ENCODE data around the gene EXOC3.

Gene EXOC3

DNA sequence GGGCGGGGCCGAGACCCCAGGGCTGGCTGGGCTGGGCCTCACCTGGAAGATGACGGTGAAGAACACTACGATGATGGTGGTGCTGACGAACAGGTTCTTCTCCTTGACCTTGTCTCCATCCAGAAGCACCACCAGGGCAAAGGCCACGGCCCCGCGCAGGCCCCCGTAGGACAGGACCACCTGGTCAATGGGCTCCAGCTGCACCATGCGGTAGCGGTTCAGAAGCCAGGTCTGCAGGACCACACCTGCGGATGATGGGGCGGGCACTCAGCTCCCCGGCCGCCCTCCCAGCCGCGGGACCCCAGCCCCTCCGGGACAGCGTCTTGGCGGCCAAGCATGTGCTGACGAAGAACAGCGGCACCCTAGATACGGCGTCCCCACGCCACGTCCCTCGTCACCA is 39.5 kb downstream of the EXOC3 start:
- peaks cover 3% of the 10 kb centered on the region for H3K27me3 ChIP-seq (ENCODE audit: insufficient read depth, low read depth, severe bottlenecking)
- H3K27ac ChIP-seq, result no peak overlapping the region
- no peak for DNase-seq
- TF ChIP-seq, protein P1, sequence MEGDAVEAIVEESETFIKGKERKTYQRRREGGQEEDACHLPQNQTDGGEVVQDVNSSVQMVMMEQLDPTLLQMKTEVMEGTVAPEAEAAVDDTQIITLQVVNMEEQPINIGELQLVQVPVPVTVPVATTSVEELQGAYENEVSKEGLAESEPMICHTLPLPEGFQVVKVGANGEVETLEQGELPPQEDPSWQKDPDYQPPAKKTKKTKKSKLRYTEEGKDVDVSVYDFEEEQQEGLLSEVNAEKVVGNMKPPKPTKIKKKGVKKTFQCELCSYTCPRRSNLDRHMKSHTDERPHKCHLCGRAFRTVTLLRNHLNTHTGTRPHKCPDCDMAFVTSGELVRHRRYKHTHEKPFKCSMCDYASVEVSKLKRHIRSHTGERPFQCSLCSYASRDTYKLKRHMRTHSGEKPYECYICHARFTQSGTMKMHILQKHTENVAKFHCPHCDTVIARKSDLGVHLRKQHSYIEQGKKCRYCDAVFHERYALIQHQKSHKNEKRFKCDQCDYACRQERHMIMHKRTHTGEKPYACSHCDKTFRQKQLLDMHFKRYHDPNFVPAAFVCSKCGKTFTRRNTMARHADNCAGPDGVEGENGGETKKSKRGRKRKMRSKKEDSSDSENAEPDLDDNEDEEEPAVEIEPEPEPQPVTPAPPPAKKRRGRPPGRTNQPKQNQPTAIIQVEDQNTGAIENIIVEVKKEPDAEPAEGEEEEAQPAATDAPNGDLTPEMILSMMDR (IDR thresholded peaks at IDR 0.05; ENCODE audit: low read depth, low read length), result no peak
- no peaks in the 10 kb centered on the region for H3K9me3 ChIP-seq (ENCODE audit: severe bottlenecking)
- H3K4me3 ChIP-seq (ENCODE audit: low read depth, low read length), result no peak overlapping the region
- H3K36me3 ChIP-seq, result peaks cover 4% of the 10 kb centered on the region; the same call in 1 of the 2 replicates

DNA sequence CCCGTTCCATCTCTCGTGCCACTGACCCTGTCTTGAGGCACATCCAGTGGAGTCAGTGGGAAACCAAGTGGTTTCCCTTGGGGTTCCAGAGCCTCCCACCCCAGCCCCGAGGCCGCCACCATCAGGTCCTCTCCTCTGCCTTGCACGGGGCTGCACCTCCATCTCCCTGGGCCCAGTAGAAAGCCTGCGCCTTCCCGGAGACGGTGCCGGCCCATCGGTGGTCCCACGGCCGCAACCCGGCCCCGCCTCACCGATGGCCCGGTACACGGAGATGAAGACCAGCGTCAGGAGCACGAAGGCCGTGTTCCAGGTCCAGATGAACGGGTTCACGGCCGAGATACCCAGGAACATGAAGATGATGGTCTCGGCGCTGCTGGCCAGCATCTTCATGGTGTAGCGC is 40.0 kb downstream of the EXOC3 start:
- Histone ChIP-seq H3K36me3 (0 out of 2 replicates have a peak, but pooled peaks cover 3% of the 10 kb centered on the region), H3K9me3 (ENCODE audit: severe bottlenecking) (no peaks in the 10 kb centered on the region), H3K27me3 (ENCODE audit: insufficient read depth, low read depth, severe bottlenecking) (no peaks in the 10 kb centered on the region), H3K27ac (no peak overlapping the region), H3K4me3 (ENCODE audit: low read depth, low read length) (no peak overlapping the region)
- no peak for DNase-seq
- TF ChIP-seq, protein P1 (IDR thresholded peaks at IDR 0.05; ENCODE audit: low read depth, low read length), result no peak

GRCh38 chr5:483434-484140 is 40.6 kb downstream of the EXOC3 start:
- no peak for DNase-seq
- 0 out of 2 replicates have a peak, but pooled peaks cover 3% of the 10 kb centered on the region for H3K36me3 ChIP-seq
- H3K4me3 ChIP-seq (ENCODE audit: low read depth, low read length), result no peak overlapping the region
- no peaks in the 10 kb centered on the region for H3K9me3 ChIP-seq (ENCODE audit: severe bottlenecking)
- no peaks in the 10 kb centered on the region for H3K27me3 ChIP-seq (ENCODE audit: insufficient read depth, low read depth, severe bottlenecking)
- no peak overlapping the region for H3K27ac ChIP-seq
- TF ChIP-seq, protein P1 (IDR thresholded peaks at IDR 0.05; ENCODE audit: low read depth, low read length), result no peak

DNA sequence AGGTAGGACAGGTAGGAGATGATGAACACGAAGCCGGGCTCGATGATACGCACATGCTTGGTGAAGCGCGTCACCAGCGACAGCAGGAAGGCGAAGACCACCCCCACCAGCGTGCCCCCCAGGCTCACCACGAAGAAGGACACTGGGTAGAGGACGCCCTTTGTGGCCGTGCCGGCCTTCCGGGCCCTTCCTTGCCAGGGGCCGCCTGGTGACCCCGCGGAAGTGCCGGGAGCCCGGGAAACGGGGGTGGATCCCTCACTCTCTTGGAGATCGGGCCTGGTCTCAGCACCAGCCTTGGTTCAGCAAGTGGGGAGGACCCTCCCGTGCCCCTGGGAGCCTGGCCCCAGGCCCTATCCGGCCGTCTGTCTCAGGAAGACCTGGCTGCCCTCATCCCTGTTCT is 41.6 kb downstream of the EXOC3 start:
- no peaks in the 10 kb centered on the region for H3K36me3 ChIP-seq
- no peaks in the 10 kb centered on the region for H3K9me3 ChIP-seq (ENCODE audit: severe bottlenecking)
- no peak for DNase-seq
- no peak overlapping the region for H3K27ac ChIP-seq
- TF ChIP-seq, protein P1 (IDR thresholded peaks at IDR 0.05; ENCODE audit: low read depth, low read length), result no peak
- H3K4me3 ChIP-seq (ENCODE audit: low read depth, low read length), result no peak overlapping the region
- H3K27me3 ChIP-seq (ENCODE audit: insufficient read depth, low read depth, severe bottlenecking), result no peaks in the 10 kb centered on the region

- no peak overlapping the region for H3K27ac ChIP-seq
- TF ChIP-seq, protein P1 (IDR thresholded peaks at IDR 0.05; ENCODE audit: low read depth, low read length), result no peak
- no peaks in the 10 kb centered on the region for H3K27me3 ChIP-seq (ENCODE audit: insufficient read depth, low read depth, severe bottlenecking)
- H3K36me3 ChIP-seq, result no peaks in the 10 kb centered on the region
- no peaks in the 10 kb centered on the region for H3K9me3 ChIP-seq (ENCODE audit: severe bottlenecking)
- no peak for DNase-seq
- H3K4me3 ChIP-seq (ENCODE audit: low read depth, low read length), result no peak overlapping the region
These were observed 42.4 kb downstream of the EXOC3 start for GRCh38 chr5:485113-485945.

Data from WERI-Rb-1 (cell line).